ENCODE measurements around the gene RAB3B. TPM values are rescaled to one million over a fixed set of nuclear protein-coding genes. Genes with fewer than 3 reads are reported as not detected.

Gene RAB3B
- total RNA-seq (2022): 0.31 and 0.49 TPM in 2 replicates
- percentile 22 among the genes with signal in this experiment for Bru-seq, nascent RNA
- percentile 21 among the genes with signal in this experiment for BruChase-seq, experiment 1, labeled RNA remaining after a 6-hour chase
- percentile 18 among the genes with signal in this experiment for BruChase-seq, experiment 2, labeled RNA remaining after a 2-hour chase
- long read RNA-seq, full-length matches to known transcripts: 1 of 2 reads
- long read RNA-seq, partial matches to known transcripts: 0 of 2 reads
- long read RNA-seq, other reads (novel, unspliced or antisense): 1 of 2 reads

- H3K9me3 Mint-ChIP-seq (ENCODE audit: low read depth, unreplicated experiment): no peaks in the 10 kb centered on the region
- intact Hi-C loops (cut with micrococcal nuclease; ENCODE audit: unreplicated experiment): no loop called here
- peaks cover 82% of the 10 kb centered on the region for H3K27me3 Mint-ChIP-seq (ENCODE audit: unreplicated experiment)
- peaks cover 10% of the 10 kb centered on the region for H3K4me1 Mint-ChIP-seq (ENCODE audit: low read depth, unreplicated experiment)
- H3K4me3 Mint-ChIP-seq (ENCODE audit: low read depth, unreplicated experiment): peak within 1 kb of the TSS; percentile 74
- peak within 1 kb of the TSS; percentile 22 for H3K27ac Mint-ChIP-seq (ENCODE audit: unreplicated experiment)
- BruUV-seq (replicated peaks): no TSS peak
- no peak for TF ChIP-seq CTCF (IDR thresholded peaks at IDR 0.05; ENCODE audit: unreplicated experiment)
- CTCF ChIA-PET: interaction anchor here (1.1 kb wide), 1 partner anchor 14 kb away, joined by 5 read pairs; no protein-coding TSS in a partner anchor
- peaks cover 13% of the 10 kb centered on the region for H3K36me3 Mint-ChIP-seq (ENCODE audit: insufficient read depth, unreplicated experiment)
- DNase-seq: peak; percentile 90
These were observed at the start of gene RAB3B for GRCh38 chr1:51990478-51990965. RAB3B (minus strand) TSS chr1:51990700; CDS start chr1:51977117, 13,583 bp downstream.

GRCh38 chr1:52037909-52038308 lies 47.4 kb upstream of the RAB3B start:
- H3K4me3 Mint-ChIP-seq (ENCODE audit: low read depth, unreplicated experiment): no peak overlapping the region
- no peak for TF ChIP-seq CTCF (IDR thresholded peaks at IDR 0.05; ENCODE audit: unreplicated experiment)
- BruUV-seq (replicated peaks): no TSS peak
- no peak for DNase-seq
- no peaks in the 10 kb centered on the region for H3K9me3 Mint-ChIP-seq (ENCODE audit: low read depth, unreplicated experiment)
- H3K27ac Mint-ChIP-seq (ENCODE audit: unreplicated experiment): no peak overlapping the region
- CTCF ChIA-PET: no interaction called here
- H3K4me1 Mint-ChIP-seq (ENCODE audit: low read depth, unreplicated experiment): no peaks in the 10 kb centered on the region
- intact Hi-C loops (cut with micrococcal nuclease; ENCODE audit: unreplicated experiment): no loop called here
- H3K36me3 Mint-ChIP-seq (ENCODE audit: insufficient read depth, unreplicated experiment): peaks cover 35% of the 10 kb centered on the region
- no peaks in the 10 kb centered on the region for H3K27me3 Mint-ChIP-seq (ENCODE audit: unreplicated experiment)

- no peak overlapping the region for H3K27ac Mint-ChIP-seq (ENCODE audit: unreplicated experiment)
- intact Hi-C loops (cut with micrococcal nuclease; ENCODE audit: unreplicated experiment): no loop called here
- H3K36me3 Mint-ChIP-seq (ENCODE audit: insufficient read depth, unreplicated experiment): peaks cover 40% of the 10 kb centered on the region
These were observed 46.9 kb upstream of the RAB3B start for GRCh38 chr1:52037402-52037814.

GRCh38 chr1:52034050-52034384 lies 43.5 kb upstream of the RAB3B start:
- Mint-ChIP-seq H3K36me3 (ENCODE audit: insufficient read depth, unreplicated experiment) (peaks cover 50% of the 10 kb centered on the region), H3K9me3 (ENCODE audit: low read depth, unreplicated experiment) (no peaks in the 10 kb centered on the region), H3K27me3 (ENCODE audit: unreplicated experiment) (no peaks in the 10 kb centered on the region), H3K4me3 (ENCODE audit: low read depth, unreplicated experiment) (peak overlapping the region; percentile 95), H3K4me1 (ENCODE audit: low read depth, unreplicated experiment) (peaks cover 30% of the 10 kb centered on the region), H3K27ac (ENCODE audit: unreplicated experiment) (peak overlapping the region; percentile 93)
- no peak for DNase-seq
- TF ChIP-seq CTCF (IDR thresholded peaks at IDR 0.05; ENCODE audit: unreplicated experiment): no peak
- no TSS peak for BruUV-seq (replicated peaks)
- CTCF ChIA-PET: no interaction called here
- intact Hi-C loops (cut with micrococcal nuclease; ENCODE audit: unreplicated experiment): no loop called here

More at GRCh38 chr1:52037402-52037814, 46.9 kb upstream of the RAB3B start:
- CTCF ChIA-PET: no interaction called here
- Mint-ChIP-seq H3K4me1 (ENCODE audit: low read depth, unreplicated experiment) (peaks cover 4% of the 10 kb centered on the region), H3K27me3 (ENCODE audit: unreplicated experiment) (no peaks in the 10 kb centered on the region), H3K9me3 (ENCODE audit: low read depth, unreplicated experiment) (no peaks in the 10 kb centered on the region), H3K4me3 (ENCODE audit: low read depth, unreplicated experiment) (no peak overlapping the region)
- no TSS peak for BruUV-seq (replicated peaks)
- TF ChIP-seq CTCF (IDR thresholded peaks at IDR 0.05; ENCODE audit: unreplicated experiment): no peak
- no peak for DNase-seq

All from Calu3 (cell line).